ENCODE measurements around the gene CEP41.

- no peak for TF ChIP-seq STAT5B (CRISPR knock-in tag; IDR thresholded peaks at IDR 0.05)
- no peak for TF ChIP-seq CTCF (CRISPR knock-in tag; IDR thresholded peaks at IDR 0.05)
- TF ChIP-seq NONO (IDR thresholded peaks at IDR 0.05): no peak
- TF ChIP-seq NONO (CRISPR knock-in tag; conservative IDR thresholded peaks at IDR 0.05): no peak
- TF ChIP-seq MED13 (CRISPR knock-in tag; IDR thresholded peaks at IDR 0.05): no peak
- TF ChIP-seq, protein P1, sequence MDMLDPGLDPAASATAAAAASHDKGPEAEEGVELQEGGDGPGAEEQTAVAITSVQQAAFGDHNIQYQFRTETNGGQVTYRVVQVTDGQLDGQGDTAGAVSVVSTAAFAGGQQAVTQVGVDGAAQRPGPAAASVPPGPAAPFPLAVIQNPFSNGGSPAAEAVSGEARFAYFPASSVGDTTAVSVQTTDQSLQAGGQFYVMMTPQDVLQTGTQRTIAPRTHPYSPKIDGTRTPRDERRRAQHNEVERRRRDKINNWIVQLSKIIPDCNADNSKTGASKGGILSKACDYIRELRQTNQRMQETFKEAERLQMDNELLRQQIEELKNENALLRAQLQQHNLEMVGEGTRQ (IDR thresholded peaks at IDR 0.05; ENCODE audit: low read depth, low read length): no peak
- TF ChIP-seq, protein P1 (CRISPR knock-in tag; IDR thresholded peaks at IDR 0.05; ENCODE audit: borderline replicate concordance): no peak
Observed at GRCh38 chr7:130473876-130474275, 33.1 kb upstream of the CEP41 start.

Data from HepG2 (cell line).